ENCODE results near the gene STXBP5. TPM values are rescaled to one million over a fixed set of nuclear protein-coding genes. Genes with fewer than 3 reads are reported as not detected.

Gene STXBP5
- total and polyA plus RNA-seq, 2 of the 13 experiments (the other 11 are each of a cell fraction or from before 2014, with no cell fraction given): 8.8 to 19.4 TPM

- TF ChIP-seq ATF5 (CRISPR knock-in tag; IDR thresholded peaks at IDR 0.05; ENCODE audit: low read depth): no peak
- no peak for TF ChIP-seq HNRNPL (IDR thresholded peaks at IDR 0.05; ENCODE audit: low read depth, low read length)
- peak; percentile 70; the same call in 1 of the 2 replicates for TF ChIP-seq ZNF576 (CRISPR knock-in tag; IDR thresholded peaks at IDR 0.05)
- TF ChIP-seq ELF3 (CRISPR knock-in tag; IDR thresholded peaks at IDR 0.05): no peak
- no peak for TF ChIP-seq EED (CRISPR knock-in tag; IDR thresholded peaks at IDR 0.05)
- TF ChIP-seq ZNF543 (CRISPR knock-in tag; IDR thresholded peaks at IDR 0.05): no peak
- 0 out of 2 replicates have a peak, but pooled peaks have one; percentile 42 for TF ChIP-seq RBFOX2 (IDR thresholded peaks at IDR 0.05; ENCODE audit: low read depth, low read length)
- TF ChIP-seq ELK4 (CRISPR knock-in tag; IDR thresholded peaks at IDR 0.05; ENCODE audit: borderline replicate concordance): no peak
- TF ChIP-seq ZNF12 (CRISPR knock-in tag; IDR thresholded peaks at IDR 0.05): 0 out of 2 replicates have a peak, but pooled peaks have one; percentile 8
- no peak; the same call in 1 of the 2 replicates for TF ChIP-seq ATF1 (CRISPR knock-in tag; IDR thresholded peaks at IDR 0.05)
- no peak for TF ChIP-seq PRDM4 (CRISPR knock-in tag; IDR thresholded peaks at IDR 0.05; ENCODE audit: borderline replicate concordance)
- TF ChIP-seq ZNF577 (CRISPR knock-in tag; IDR thresholded peaks at IDR 0.05; ENCODE audit: borderline replicate concordance, low read depth): no peak
- peak; percentile 54; the same call in 1 of the 2 replicates for TF ChIP-seq THAP7 (CRISPR knock-in tag; IDR thresholded peaks at IDR 0.05)
- TF ChIP-seq NCOA2 (CRISPR knock-in tag; IDR thresholded peaks at IDR 0.05): no peak
- TF ChIP-seq KMT2B (CRISPR knock-in tag; IDR thresholded peaks at IDR 0.05): peak; percentile 75
- TF ChIP-seq ZNF512B (CRISPR knock-in tag; IDR thresholded peaks at IDR 0.05; ENCODE audit: borderline replicate concordance): peak; percentile 12; the same call in 1 of the 2 replicates
- TF ChIP-seq DRAP1 (CRISPR knock-in tag; IDR thresholded peaks at IDR 0.05): peak; percentile 95
- TF ChIP-seq JUN (CRISPR knock-in tag; IDR thresholded peaks at IDR 0.05): no peak
- TF ChIP-seq SNAI1 (CRISPR knock-in tag; IDR thresholded peaks at IDR 0.05; ENCODE audit: borderline replicate concordance): peak; percentile 75; the same call in 1 of the 2 replicates
- no peak for TF ChIP-seq ZFP37 (CRISPR knock-in tag; IDR thresholded peaks at IDR 0.05; ENCODE audit: borderline replicate concordance)
Observed at GRCh38 chr6:147202516-147203310, 1.5 kb upstream of the STXBP5 start (continued).
